Measurements from ENCODE around the gene TRPM7. TPM values are rescaled to one million over a fixed set of nuclear protein-coding genes. Genes with fewer than 3 reads are reported as not detected.

The TRPM7 gene
- total RNA-seq, 4 donors from 2014 or later, result 57.3 to 97.5 (median 68.0) TPM

GRCh38 chr15:50556642-50557371 is 129.8 kb downstream of the TRPM7 start:
- no peaks in the 10 kb centered on the region for H3K9me3 ChIP-seq
- TF ChIP-seq EP300 (IDR thresholded peaks at IDR 0.05), result no peak
- TF ChIP-seq CTCF (IDR thresholded peaks at IDR 0.05), result no peak
- TF ChIP-seq POLR2A (IDR thresholded peaks at IDR 0.05), result no peak
- no peaks in the 10 kb centered on the region for H3K4me1 ChIP-seq
- 95 to 98% methylated on average over 2 of the region's 2 CpGs for WGBS, 2 donors
- H3K27ac ChIP-seq, result no peak overlapping the region
- no peaks in the 10 kb centered on the region for H3K27me3 ChIP-seq
- H3K4me3 ChIP-seq, result no peak overlapping the region
- no peak for DNase-seq (ENCODE audit: low spot score in 2 of 2)
- peaks cover 0 to 41% (median 0%) of the 10 kb centered on the region in 3 donors for H3K36me3 ChIP-seq

- Histone ChIP-seq H3K27ac (no peak overlapping the region), H3K9me3 (no peaks in the 10 kb centered on the region), H3K36me3 (peaks cover 0 to 16% (median 0%) of the 10 kb centered on the region in 3 donors), H3K4me1 (no peaks in the 10 kb centered on the region), H3K27me3 (no peaks in the 10 kb centered on the region), H3K4me3 (no peak overlapping the region)
- TF ChIP-seq POLR2A (IDR thresholded peaks at IDR 0.05), result no peak
- TF ChIP-seq CTCF (IDR thresholded peaks at IDR 0.05), result no peak
- TF ChIP-seq EP300 (IDR thresholded peaks at IDR 0.05), result no peak
- 91% methylated on average over 4 of the region's 4 CpGs for WGBS, 2 donors
- DNase-seq (ENCODE audit: low spot score in 2 of 2), result no peak
Observed at GRCh38 chr15:50552238-50552637, 134.4 kb downstream of the TRPM7 start.

- H3K9me3 ChIP-seq, result no peaks in the 10 kb centered on the region
- no peak overlapping the region for H3K27ac ChIP-seq
- TF ChIP-seq CTCF (IDR thresholded peaks at IDR 0.05), result no peak
- TF ChIP-seq EP300 (IDR thresholded peaks at IDR 0.05), result no peak
- TF ChIP-seq POLR2A (IDR thresholded peaks at IDR 0.05), result no peak
- H3K4me3 ChIP-seq, result no peak overlapping the region
- 79 to 80% methylated on average over 7 of the region's 7 CpGs for WGBS, 2 donors
- no peaks in the 10 kb centered on the region for H3K4me1 ChIP-seq
- peaks cover 0 to 7% (median 0%) of the 10 kb centered on the region in 3 donors for H3K36me3 ChIP-seq
- no peak for DNase-seq (ENCODE audit: low spot score in 2 of 2)
- H3K27me3 ChIP-seq, result no peaks in the 10 kb centered on the region
Observed at GRCh38 chr15:50549326-50549725, 137.3 kb downstream of the TRPM7 start.

GRCh38 chr15:50546566-50546965 is 140.0 kb downstream of the TRPM7 start, which contains the start of gene USP50:
TSS of gene USP50 (minus strand) at chr15:50546666. CDS start at chr15:50546525, 141 bp downstream.
- no peak for DNase-seq (ENCODE audit: low spot score in 2 of 2)
- WGBS, 2 donors, result 92% methylated on average over 5 of the region's 5 CpGs
- no peaks in the 10 kb centered on the region for H3K27me3 ChIP-seq
- H3K4me3 ChIP-seq, result no peak within 1 kb of the TSS
- TF ChIP-seq CTCF (IDR thresholded peaks at IDR 0.05) (no peak), EP300 (IDR thresholded peaks at IDR 0.05) (no peak)
- no peak within 1 kb of the TSS for H3K27ac ChIP-seq
- peaks cover 0 to 7% (median 0%) of the 10 kb centered on the region in 3 donors for H3K36me3 ChIP-seq
- no peaks in the 10 kb centered on the region for H3K9me3 ChIP-seq
- H3K4me1 ChIP-seq, result peaks cover 0 to 2% (median 0%) of the 10 kb centered on the region in 4 donors

- TF ChIP-seq EP300 (IDR thresholded peaks at IDR 0.05) (no peak), CTCF (IDR thresholded peaks at IDR 0.05) (no peak), POLR2A (IDR thresholded peaks at IDR 0.05) (no peak)
- DNase-seq (ENCODE audit: low spot score in 2 of 2), result no peak
- H3K27ac ChIP-seq, result no peak overlapping the region
- H3K4me3 ChIP-seq, result no peak overlapping the region
- H3K36me3 ChIP-seq, result no peaks in the 10 kb centered on the region
- H3K27me3 ChIP-seq, result no peaks in the 10 kb centered on the region
- no peaks in the 10 kb centered on the region for H3K9me3 ChIP-seq
- H3K4me1 ChIP-seq, result peaks cover 0 to 2% (median 0%) of the 10 kb centered on the region in 4 donors
- 61 to 66% methylated on average over 5 of the region's 5 CpGs for WGBS, 2 donors
Observed at GRCh38 chr15:50544368-50544767, 142.2 kb downstream of the TRPM7 start.

Measured in tibial nerve (tissue), 4 donors.